Natural killer cell (primary cell): Measurements from ENCODE around the gene RBBP8NL. TPM values are rescaled to one million over a fixed set of nuclear protein-coding genes. Genes with fewer than 3 reads are reported as not detected.

ENCODE experiments used
- ATAC-seq, 3 donors: fragments of 150-1000 bp in 2 of 3; fragments of 200-7000 bp in 1 of 3; cut with Tn5 transposase; 1 replicate in 1 of 3; 2 replicates in 2 of 3; pipeline ENCODE4 v1.10.0; 2021; ENCODE audit warnings: mild to moderate bottlenecking in 2 of 3, moderate library complexity in 2 of 3
- DNase-seq, 2 donors: peaks; one replicate each; pipeline versions ENCODE4 v3.0.0 to v3.0.0-alpha.2; 2013 to 2021; ENCODE audit warnings: mixed read lengths in 1 of 2
- H3K27ac ChIP-seq: one replicate; pipeline ENCODE4 v1.5.1; 2013; ENCODE audit warnings: mild to moderate bottlenecking, low read length
- H3K27me3 ChIP-seq: one replicate; pipeline ENCODE4 v1.6.1; 2013; ENCODE audit warnings: low read length; ENCODE audit not compliant: control insufficient read depth, insufficient read depth
- H3K36me3 ChIP-seq: one replicate; pipeline ENCODE4 v1.6.1; 2013; ENCODE audit warnings: low read length; ENCODE audit not compliant: control insufficient read depth, insufficient read depth
- H3K4me1 ChIP-seq: one replicate; pipeline ENCODE4 v1.6.1; 2013; ENCODE audit warnings: low read length; ENCODE audit not compliant: control insufficient read depth, insufficient read depth
- H3K4me3 ChIP-seq: one replicate; pipeline ENCODE4 v1.5.1; 2013; ENCODE audit warnings: low read length
- H3K9me3 ChIP-seq: one replicate; pipeline ENCODE4 v1.6.1; 2013; ENCODE audit warnings: low read length; ENCODE audit not compliant: control insufficient read depth, insufficient read depth
- H3K27ac Mint-ChIP-seq, 2 donors: one replicate each; pipeline ENCODE4 v1.8.0; 2022; ENCODE audit warnings: mild to moderate bottlenecking in 2 of 2, mixed read lengths in 2 of 2, moderate library complexity in 1 of 2
- H3K27me3 Mint-ChIP-seq, 2 donors: one replicate each; pipeline ENCODE4 v1.8.0; 2022; ENCODE audit warnings: low read depth in 2 of 2, mixed read lengths in 2 of 2
- H3K36me3 Mint-ChIP-seq: one replicate; pipeline ENCODE4 v1.8.0; 2022; ENCODE audit warnings: mixed read lengths
- H3K4me1 Mint-ChIP-seq, 2 donors: one replicate each; pipeline ENCODE4 v1.8.0; 2022; ENCODE audit warnings: mixed read lengths in 2 of 2
- H3K4me3 Mint-ChIP-seq: one replicate; pipeline ENCODE4 v1.8.0; 2022; ENCODE audit warnings: mild to moderate bottlenecking, moderate library complexity, mixed read lengths
- H3K9me3 Mint-ChIP-seq, 2 donors: one replicate each; pipeline ENCODE4 v1.8.0; 2022; ENCODE audit warnings: mixed read lengths in 2 of 2
- CTCF ChIP-seq: fragments of 200-600 bp; IDR thresholded peaks from one replicate; pipeline ENCODE4 v1.8.0; 2022; ENCODE audit warnings: antibody characterized with exemption
- WGBS: methylation state at CpG from one replicate; pipeline ENCODE4 v1.1.7; 2013; ENCODE audit warnings: missing lambda C conversion rate; ENCODE audit not compliant: insufficient coverage; 5-methylcytosine and 5-hydroxymethylcytosine counted together
- intact Hi-C: fragments of 100-400 bp; cut with micrococcal nuclease; formaldehyde crosslinking; loops from one replicate; pipeline ENCODE4 v1.14.2; 2022
- total RNA-seq, 4 donors: library from RNA; stranded (reverse); fragments of 120-200 nt in 1 of 4; gene quantifications; one replicate each; pipeline versions ENCODE4 v1.2.3 to v1.2.4, GENCODE V29; 2013 to 2022

Gene RBBP8NL
- total RNA-seq, 3 donors from 2014 or later (not counting 1 experiment from before 2014, with no cell fraction given) = not detected

- no peaks in the 10 kb centered on the region for H3K36me3 ChIP-seq
- H3K27ac ChIP-seq = no peak overlapping the region
- H3K4me1 ChIP-seq = no peaks in the 10 kb centered on the region
- Mint-ChIP-seq H3K27me3 (no peaks in the 10 kb centered on the region), H3K27ac (no peak overlapping the region), H3K36me3 (no peaks in the 10 kb centered on the region), H3K9me3 (no peaks in the 10 kb centered on the region), H3K4me1 (no peaks in the 10 kb centered on the region), H3K4me3 (no peak overlapping the region)
- no peak overlapping the region for H3K4me3 ChIP-seq
- no peaks in the 10 kb centered on the region for H3K27me3 ChIP-seq
- TF ChIP-seq CTCF = no peak
- H3K9me3 ChIP-seq = no peaks in the 10 kb centered on the region
- intact Hi-C loops = no loop called here
- WGBS = 82% methylated on average over 39 of the region's 43 CpGs
- ATAC-seq = no peak
- DNase-seq = no peak
Observed at GRCh38 chr20:62416651-62417637, 10.4 kb downstream of the RBBP8NL start.

- 83% methylated on average over 24 of the region's 24 CpGs for WGBS
- peaks cover 1% of the 10 kb centered on the region for H3K4me1 ChIP-seq
- no peaks in the 10 kb centered on the region for H3K36me3 ChIP-seq
- Mint-ChIP-seq H3K36me3 (no peaks in the 10 kb centered on the region), H3K9me3 (no peaks in the 10 kb centered on the region), H3K4me1 (no peaks in the 10 kb centered on the region), H3K27ac (no peak overlapping the region), H3K27me3 (no peaks in the 10 kb centered on the region), H3K4me3 (no peak overlapping the region)
- ATAC-seq (no peak), DNase-seq (no peak)
- H3K27me3 ChIP-seq = no peaks in the 10 kb centered on the region
- intact Hi-C loops = no loop called here
- no peaks in the 10 kb centered on the region for H3K9me3 ChIP-seq
- no peak for TF ChIP-seq CTCF
- no peak overlapping the region for H3K4me3 ChIP-seq
- no peak overlapping the region for H3K27ac ChIP-seq
Observed at GRCh38 chr20:62415354-62416111, 11.8 kb downstream of the RBBP8NL start.

DNA sequence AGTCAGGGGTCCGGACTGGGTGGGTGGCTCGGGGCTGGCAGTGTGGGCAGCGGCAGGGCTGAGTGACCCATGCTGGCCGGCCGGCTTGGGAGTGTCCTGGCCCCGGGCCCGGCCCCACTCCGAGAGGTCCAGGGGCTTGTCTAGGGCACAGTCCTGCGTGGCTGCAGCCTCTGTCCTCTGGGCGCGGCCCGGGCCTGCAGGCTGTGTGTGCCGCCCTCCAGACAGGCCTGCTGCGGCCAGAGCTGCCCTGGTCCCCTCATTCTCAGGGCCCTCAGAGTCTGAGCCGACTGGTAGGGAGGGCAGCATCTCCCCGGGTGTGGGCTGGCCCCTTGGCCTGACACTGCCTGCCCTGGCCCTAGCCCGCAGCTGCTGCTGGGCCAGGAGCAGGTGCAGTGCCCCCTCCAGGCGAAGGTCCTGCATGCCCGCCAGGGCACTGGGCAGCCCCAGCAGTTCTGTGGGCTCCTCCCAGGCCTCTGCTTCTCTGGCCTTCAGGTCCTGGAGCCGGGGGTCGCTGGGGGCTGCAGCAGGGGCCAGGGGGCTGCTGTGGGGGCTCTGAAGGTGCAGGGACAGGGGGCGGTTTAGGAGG is 13.3 kb downstream of the RBBP8NL start:
- TF ChIP-seq CTCF = no peak
- WGBS = 86% methylated on average over 22 of the region's 22 CpGs
- Histone ChIP-seq H3K36me3 (no peaks in the 10 kb centered on the region), H3K4me3 (no peak overlapping the region), H3K27me3 (no peaks in the 10 kb centered on the region), H3K27ac (no peak overlapping the region), H3K4me1 (peaks cover 11% of the 10 kb centered on the region), H3K9me3 (no peaks in the 10 kb centered on the region)
- no peak for ATAC-seq
- Mint-ChIP-seq H3K4me3 (no peak overlapping the region), H3K9me3 (no peaks in the 10 kb centered on the region), H3K27me3 (no peaks in the 10 kb centered on the region), H3K4me1 (peaks cover 0 to 11% of the 10 kb centered on the region in 2 donors), H3K27ac (no peak overlapping the region), H3K36me3 (no peaks in the 10 kb centered on the region)
- DNase-seq = no peak
- intact Hi-C loops = no loop called here
